ENCODE measurements around the gene SOX13.

DNA sequence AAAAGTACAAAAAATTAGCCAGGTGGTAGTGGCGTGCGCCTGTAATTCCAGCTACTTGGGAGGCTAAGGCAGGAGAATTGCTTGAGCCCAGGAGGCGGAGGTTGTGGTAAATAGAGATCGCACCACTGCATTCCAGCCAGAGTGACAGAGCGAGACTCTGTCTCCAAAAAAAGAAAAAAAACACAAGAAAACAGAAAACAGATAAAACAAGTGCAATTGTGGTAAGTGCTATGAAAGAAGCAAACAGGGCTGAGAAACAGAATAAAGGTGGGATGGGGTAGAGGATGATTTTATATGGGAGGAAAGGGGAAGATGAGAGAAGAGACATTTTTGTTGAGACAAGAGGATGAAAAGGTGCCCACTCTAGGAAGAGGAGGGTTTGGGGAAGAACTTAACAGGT, 5.0 kb upstream of the SOX13 start:
- TF ChIP-seq, protein P1, sequence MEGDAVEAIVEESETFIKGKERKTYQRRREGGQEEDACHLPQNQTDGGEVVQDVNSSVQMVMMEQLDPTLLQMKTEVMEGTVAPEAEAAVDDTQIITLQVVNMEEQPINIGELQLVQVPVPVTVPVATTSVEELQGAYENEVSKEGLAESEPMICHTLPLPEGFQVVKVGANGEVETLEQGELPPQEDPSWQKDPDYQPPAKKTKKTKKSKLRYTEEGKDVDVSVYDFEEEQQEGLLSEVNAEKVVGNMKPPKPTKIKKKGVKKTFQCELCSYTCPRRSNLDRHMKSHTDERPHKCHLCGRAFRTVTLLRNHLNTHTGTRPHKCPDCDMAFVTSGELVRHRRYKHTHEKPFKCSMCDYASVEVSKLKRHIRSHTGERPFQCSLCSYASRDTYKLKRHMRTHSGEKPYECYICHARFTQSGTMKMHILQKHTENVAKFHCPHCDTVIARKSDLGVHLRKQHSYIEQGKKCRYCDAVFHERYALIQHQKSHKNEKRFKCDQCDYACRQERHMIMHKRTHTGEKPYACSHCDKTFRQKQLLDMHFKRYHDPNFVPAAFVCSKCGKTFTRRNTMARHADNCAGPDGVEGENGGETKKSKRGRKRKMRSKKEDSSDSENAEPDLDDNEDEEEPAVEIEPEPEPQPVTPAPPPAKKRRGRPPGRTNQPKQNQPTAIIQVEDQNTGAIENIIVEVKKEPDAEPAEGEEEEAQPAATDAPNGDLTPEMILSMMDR (IDR thresholded peaks at IDR 0.05) = no peak
- TF ChIP-seq POLR2A (IDR thresholded peaks at IDR 0.05) = no peak
- TF ChIP-seq POLR2AphosphoS5 (IDR thresholded peaks at IDR 0.05; ENCODE audit: insufficient read depth in 1 of 2, low read depth in 1 of 2) = no peak

Data from vagina (tissue), 2 donors.